ENCODE results near the gene USP46.

USP46 gene

GRCh38 chr4:52659001-52659721, at the start of gene USP46:
Gene USP46 (minus strand): TSS chr4:52659301. CDS start chr4:52659150, 151 bp downstream.
- DNase-seq = no peak

GRCh38 chr4:52704661-52705060, 45.6 kb upstream of the USP46 start:
- DNase-seq = no peak

GRCh38 chr4:52704133-52704532, 45.0 kb upstream of the USP46 start:
- DNase-seq = no peak

- DNase-seq = no peak
These were observed 42.1 kb upstream of the USP46 start for GRCh38 chr4:52701207-52701606.

GRCh38 chr4:52694936-52695335, 35.8 kb upstream of the USP46 start:
- DNase-seq = no peak

- no peak for DNase-seq
These were observed 34.4 kb upstream of the USP46 start for GRCh38 chr4:52693492-52693891.

- DNase-seq = no peak
These were observed 30.0 kb upstream of the USP46 start for GRCh38 chr4:52689096-52689495.

GRCh38 chr4:52687696-52688095, 28.6 kb upstream of the USP46 start:
- DNase-seq = no peak

GRCh38 chr4:52685316-52685715, 26.2 kb upstream of the USP46 start:
- no peak for DNase-seq

GRCh38 chr4:52684896-52685295, 25.8 kb upstream of the USP46 start:
- DNase-seq = no peak

GRCh38 chr4:52680381-52680780, 21.3 kb upstream of the USP46 start:
- DNase-seq = no peak

GRCh38 chr4:52676536-52676935, 17.4 kb upstream of the USP46 start:
- no peak for DNase-seq

- no peak for DNase-seq
These were observed 16.0 kb upstream of the USP46 start for GRCh38 chr4:52675111-52675510.

GRCh38 chr4:52670739-52671138, 11.6 kb upstream of the USP46 start:
- DNase-seq = no peak

GRCh38 chr4:52670121-52670520, 11.0 kb upstream of the USP46 start:
- DNase-seq = no peak

- DNase-seq = no peak
These were observed 6.5 kb upstream of the USP46 start for GRCh38 chr4:52665592-52665991.

- DNase-seq = no peak
These were observed 5.4 kb upstream of the USP46 start for GRCh38 chr4:52664479-52664878.

- no peak for DNase-seq
These were observed 3.0 kb upstream of the USP46 start for GRCh38 chr4:52661966-52662690.

GRCh38 chr4:52660643-52661042, 1.5 kb upstream of the USP46 start:
- DNase-seq = no peak

- DNase-seq = no peak
These were observed 691 bp upstream of the USP46 start for GRCh38 chr4:52659722-52660261.

- DNase-seq = no peak
These were observed 480 bp downstream of the USP46 start for GRCh38 chr4:52658641-52659000.

GRCh38 chr4:52657618-52658501, 1.2 kb downstream of the USP46 start:
- no peak for DNase-seq

- DNase-seq = no peak
These were observed 1.8 kb downstream of the USP46 start for GRCh38 chr4:52657292-52657617.

Data from GOT3 (cell line).